Daoy (cell line): ENCODE results near the gene IL11RA. TPM values are rescaled to one million over a fixed set of nuclear protein-coding genes. Genes with fewer than 3 reads are reported as not detected.
"Not testable (repeated sequence)": the region's sequence is repeated elsewhere in the genome, so short reads cannot be mapped to it uniquely, and the experiment has no call there.

ENCODE experiments used
- DNase-seq: peaks from one replicate; pipeline ENCODE4 v3.0.0-alpha.2; 2015; ENCODE audit warnings: low read depth
- total RNA-seq: library from RNA; depleted of rRNA; stranded (reverse); fragments of >200 nt; shearing (Covaris generic); gene quantifications from 2 replicates; pipeline ENCODE4 v1.2.3, GENCODE V29; 2014

IL11RA gene
- total RNA-seq, 1 experiment from 2014 or later: 6.1 TPM

DNA sequence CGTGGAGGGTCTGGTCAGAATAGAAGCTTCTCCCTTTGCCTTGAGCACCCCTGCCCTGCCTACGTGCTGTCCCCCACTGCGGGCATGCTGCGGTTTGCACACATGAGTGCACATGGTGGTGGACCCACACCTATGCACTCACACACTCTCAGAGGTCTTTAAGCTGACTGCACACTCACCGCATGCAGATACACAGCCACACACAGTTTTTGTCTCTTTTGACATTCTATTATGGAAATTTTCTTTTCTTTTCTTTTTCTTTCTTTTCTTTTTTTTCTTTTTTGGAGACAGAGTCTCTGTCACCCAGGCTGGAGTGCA lies 22.5 kb upstream of the IL11RA start:
- DNase-seq: no peak

DNA sequence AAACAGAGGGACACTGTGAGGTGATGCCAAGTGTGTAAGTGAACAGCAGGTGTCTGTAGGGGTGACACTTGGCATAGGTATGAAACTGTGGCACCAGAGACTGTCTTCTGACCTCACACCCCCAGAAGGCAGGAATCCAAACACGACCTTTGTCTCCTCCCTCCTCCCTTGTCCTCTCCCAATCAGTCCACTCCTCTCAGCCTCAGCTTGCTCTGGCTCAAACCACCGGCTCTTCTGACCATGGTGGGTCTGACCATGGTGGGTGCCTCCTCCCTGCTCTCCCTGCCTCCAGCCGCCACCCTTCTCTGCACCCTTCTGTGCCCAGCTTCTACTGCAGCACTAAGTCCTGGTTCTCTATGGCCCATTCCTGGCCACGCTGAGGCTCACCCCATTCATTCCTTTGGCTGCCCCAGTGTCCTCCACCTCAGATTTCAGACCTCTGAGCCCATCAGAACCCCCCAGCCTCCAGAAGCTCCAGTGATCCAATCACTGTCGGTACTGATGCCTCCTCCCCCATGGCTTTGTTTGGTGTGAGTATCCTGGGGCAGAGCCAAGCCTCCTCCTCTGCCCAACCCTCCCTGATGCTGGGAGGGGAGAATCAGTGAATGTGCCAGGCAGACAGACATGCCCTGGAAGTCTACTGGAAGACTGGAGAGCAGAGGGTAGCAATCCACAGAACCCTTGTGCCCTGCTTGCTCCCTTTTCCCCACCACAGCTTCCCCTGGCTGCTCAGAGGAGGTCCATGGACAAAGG lies 21.4 kb upstream of the IL11RA start:
- no peak for DNase-seq

DNA sequence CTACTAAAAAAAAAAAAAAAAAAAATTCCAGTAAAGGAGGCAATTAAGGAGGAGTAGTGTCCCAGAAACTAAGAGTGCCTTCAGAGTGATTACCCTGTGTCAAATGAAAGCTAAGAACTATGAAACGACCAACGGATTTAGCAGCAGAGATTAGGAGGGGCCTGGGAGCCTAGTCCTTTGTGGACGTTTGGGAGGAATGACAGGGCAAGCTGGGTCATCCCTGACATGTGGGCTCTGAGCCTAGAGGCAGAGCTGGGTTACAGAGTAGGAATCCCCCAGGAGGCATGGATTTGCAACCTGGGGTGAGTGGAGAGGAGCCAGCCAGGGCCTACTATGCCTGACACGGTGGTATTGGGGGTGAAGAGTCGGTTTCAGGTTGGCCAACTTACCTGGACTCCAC lies 18.8 kb upstream of the IL11RA start:
- DNase-seq: no peak

GRCh38 chr9:34633851-34634550 lies 18.0 kb upstream of the IL11RA start:
- peak; percentile 68 for DNase-seq

DNA sequence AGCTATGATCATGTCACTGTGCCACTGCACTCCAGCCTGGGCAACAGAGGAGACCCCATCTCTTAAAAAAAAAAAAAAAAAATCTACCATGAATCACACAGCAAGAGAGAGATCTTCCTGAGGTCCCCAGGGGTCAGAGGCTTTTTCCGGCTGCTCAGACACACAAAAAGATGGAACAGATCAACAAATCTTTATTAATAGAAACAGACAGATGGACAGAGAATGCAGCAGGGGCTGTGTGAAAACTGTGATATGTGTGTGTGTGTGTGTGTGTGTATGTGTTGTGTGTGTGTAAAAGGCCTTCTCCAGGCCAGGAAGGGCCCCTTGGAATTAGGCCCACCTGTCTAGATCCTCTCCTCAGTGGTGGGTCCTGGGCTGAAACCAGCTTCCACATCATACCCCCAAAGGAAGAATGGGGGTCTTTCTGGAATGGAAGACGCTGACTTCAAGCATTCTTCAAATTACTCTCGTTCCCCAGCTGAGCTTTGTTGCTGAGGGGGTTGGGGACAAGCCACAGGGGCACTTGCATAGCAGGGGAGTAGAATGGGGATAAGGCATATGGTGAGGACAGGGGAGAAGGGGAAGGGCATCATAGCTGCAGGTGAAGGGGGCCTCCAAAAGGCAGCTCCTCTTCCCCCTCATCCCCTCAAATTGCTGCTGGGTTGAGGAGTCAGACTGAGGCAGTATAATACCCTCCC lies 17.3 kb upstream of the IL11RA start:
- DNase-seq: no peak

DNA sequence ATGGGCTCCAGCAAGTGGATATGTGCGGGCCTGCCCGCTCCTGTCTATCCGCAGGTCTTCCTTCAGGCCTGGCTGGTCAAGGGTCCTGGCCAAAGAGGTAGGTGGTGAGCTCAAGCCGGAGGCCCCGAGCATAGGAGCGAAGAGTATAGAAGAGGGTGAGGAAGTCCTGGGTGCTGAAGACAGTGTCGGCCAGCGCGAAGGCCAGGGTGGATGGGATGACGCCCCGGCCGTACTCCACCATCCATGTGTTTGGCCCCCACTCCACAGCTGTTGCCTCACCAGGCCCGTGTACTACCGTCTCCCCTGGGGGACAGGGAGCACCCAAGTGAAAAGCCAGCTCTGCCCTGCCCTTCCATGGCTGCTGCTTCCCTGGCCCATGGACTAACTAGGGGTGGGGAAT lies 16.4 kb upstream of the IL11RA start:
- DNase-seq: no peak

GRCh38 chr9:34636791-34637355 lies 15.1 kb upstream of the IL11RA start:
- DNase-seq: no peak

DNA sequence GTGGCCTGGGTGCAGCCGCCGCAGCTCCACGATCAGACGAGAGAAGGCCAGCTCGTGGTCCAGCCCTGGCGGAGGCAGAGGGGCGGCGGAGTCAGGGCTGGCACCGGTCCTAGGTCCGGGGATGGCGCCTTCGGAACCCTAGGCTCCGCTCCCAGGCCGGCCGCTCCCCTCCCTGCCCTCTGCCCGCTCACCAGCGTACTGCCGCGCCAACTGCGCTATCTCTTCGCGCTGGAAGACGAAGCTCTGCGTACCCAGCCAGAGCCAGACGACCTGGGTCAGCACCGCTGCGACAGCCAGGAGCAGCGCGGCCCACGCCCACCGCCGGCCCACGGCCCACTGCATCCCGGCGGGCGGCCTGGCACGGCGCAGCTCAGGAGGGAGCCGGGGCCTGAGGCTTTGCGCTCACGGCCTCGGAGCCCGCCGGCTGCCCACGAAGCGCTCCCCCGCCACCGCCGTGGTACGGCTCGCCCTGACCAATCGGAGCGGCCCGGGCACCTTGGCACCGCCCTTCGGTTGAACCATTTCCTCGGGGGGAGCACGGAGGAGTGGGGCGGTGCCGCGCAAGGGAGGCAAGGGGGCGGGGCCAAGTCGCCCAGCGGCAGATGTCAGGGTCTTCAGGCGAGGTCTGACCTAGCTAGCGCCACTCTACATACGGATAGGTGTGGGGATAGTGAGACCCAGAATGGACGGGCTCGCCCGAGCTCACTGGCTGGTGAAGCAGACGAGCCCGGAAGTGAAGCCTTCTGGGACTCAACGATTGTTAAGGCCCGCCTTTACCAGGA lies 14.4 kb upstream of the IL11RA start, which contains the start of gene SIGMAR1:
Gene SIGMAR1 (minus strand): TSS at position 432 of the 782 bp plus-strand sequence. CDS start 90 bp downstream, at position 342.
- peak; percentile 96 for DNase-seq

GRCh38 chr9:34638138-34638445 lies 13.9 kb upstream of the IL11RA start:
- DNase-seq: no peak

- not testable (repeated sequence) for DNase-seq
Observed at GRCh38 chr9:34639322-34639721, 12.7 kb upstream of the IL11RA start.

DNA sequence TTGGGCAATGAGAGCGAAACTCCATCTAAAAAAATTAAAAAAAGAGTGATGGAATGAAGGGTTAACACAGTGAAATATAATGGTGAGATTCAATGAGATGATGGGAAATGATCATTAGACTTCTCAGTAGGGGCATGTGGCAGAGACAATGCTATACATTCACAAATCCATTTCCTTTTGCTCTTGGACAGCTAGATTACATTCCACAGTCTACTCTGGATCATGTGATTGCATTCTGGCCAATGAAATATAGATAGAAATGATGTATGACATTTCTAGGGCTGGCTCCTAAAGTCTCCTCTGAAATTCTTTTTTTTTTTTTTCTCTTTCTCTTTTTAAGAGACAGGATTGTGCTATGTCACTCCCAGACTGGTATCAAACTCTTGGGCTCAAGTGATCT lies 9.3 kb upstream of the IL11RA start:
- no peak for DNase-seq

DNA sequence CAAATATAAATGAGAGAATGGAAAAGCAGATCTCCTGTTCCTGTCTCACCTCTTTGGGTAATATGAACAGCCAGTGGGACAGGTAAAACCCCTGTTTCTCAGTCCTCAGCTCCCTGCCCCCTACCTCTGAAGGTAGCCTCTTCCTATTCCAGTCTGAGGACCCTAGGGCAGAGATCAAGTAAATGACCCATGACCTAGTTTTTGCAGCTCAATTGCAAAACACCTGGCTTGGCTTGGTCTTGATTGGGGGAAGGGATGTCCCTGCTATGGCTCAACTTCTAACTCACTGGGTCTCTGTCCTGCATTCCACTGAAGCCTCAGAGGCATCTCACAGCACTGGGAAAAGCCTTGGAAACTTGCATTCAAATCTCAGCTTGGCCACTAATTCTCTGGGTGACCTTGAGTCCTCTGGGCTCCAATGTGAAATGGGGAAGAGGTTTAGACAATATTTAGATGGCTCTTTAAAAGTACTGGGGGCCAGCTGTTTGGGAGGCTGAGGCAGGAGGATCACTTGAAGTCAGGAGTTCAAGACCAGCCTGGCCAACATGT lies 7.1 kb upstream of the IL11RA start:
- DNase-seq: no peak

DNA sequence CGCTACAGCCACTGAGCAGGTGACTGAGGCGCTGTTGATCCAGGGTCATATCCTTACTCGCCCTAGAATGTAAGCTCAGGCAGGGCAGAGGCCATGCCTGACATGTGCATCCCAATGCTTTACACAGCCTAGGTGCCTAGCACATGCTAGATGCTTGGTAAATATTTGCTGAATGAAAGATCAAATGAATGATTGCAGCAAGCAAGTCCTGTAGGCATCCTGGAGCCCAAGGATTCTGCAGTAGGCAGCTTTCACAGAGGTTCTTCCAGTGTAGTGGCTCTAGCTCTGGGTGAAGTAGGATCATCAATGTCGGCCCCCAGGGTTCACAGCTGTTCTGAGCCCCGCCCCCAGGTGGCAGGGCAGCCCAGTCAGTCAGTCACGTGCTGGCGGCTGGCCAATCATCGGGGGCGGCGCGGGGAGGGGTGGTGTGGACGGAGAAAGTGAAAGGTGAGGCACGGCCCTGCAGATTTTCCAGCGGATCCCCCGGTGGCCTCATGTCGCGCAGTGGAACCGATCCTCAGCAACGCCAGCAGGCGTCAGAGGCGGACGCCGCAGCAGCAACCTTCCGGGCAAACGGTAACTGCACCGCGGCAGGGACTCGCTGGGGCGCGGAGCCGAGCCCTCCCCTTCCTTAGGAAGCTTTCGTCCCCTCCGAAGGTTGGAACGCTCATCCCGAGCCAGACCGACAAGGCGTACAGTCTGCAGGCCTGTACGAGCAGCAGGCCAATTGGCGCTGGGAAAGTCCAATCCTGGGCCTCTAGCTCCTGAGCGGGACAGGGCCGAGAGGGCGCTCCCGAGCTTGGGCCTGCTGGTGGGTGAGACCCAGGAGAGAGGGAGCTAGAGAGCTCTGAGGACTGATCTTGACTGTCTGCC lies 5.5 kb upstream of the IL11RA start, which contains the start of gene GALT:
Gene GALT (plus strand): TSS at position 465 of the 873 bp plus-strand sequence. CDS start 30 bp downstream, at position 495.
- DNase-seq: peak; percentile 97

- DNase-seq: no peak
Observed at GRCh38 chr9:34647084-34647403, 4.9 kb upstream of the IL11RA start.

DNA sequence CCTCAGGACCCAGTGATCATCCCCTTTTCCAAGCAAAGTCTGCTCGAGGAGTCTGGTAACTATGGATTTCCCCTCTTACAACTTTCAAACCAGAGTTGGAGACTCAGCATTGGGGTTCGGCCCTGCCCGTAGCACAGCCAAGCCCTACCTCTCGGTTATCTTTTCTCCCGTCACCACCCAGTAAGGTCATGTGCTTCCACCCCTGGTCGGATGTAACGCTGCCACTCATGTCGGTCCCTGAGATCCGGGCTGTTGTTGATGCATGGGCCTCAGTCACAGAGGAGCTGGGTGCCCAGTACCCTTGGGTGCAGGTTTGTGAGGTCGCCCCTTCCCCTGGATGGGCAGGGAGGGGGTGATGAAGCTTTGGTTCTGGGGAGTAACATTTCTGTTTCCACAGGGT lies 4.3 kb upstream of the IL11RA start:
- DNase-seq: no peak

DNA sequence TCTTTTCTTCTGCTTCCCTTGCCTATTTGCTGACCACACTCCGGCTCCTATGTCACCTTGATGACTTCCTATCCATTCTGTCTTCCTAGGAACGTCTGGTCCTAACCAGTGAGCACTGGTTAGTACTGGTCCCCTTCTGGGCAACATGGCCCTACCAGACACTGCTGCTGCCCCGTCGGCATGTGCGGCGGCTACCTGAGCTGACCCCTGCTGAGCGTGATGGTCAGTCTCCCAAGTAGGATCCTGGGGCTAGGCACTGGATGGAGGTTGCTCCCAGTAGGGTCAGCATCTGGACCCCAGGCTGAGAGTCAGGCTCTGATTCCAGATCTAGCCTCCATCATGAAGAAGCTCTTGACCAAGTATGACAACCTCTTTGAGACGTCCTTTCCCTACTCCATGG lies 3.3 kb upstream of the IL11RA start:
- DNase-seq: no peak

DNA sequence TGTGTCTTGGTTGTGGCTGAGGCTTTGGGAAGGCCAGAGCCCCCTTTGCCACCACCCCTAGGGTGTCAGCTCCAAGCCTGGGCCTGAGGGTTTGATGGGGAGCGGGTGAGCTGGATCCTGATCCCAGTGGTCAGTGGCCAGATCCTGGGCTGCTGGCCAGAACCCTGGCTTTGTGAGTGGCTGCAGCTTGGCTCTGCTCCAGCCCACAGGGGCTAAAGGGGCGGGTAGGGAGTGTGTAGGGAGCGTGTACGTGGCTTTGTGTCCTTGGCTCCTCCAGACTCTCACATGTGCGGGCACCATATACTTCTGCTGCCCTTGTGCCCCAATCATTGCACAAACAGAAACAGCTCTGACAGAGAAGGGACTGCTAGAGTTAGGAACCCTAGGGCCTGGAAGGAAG lies 1.2 kb upstream of the IL11RA start:
- DNase-seq: no peak

GRCh38 chr9:34651321-34651720 lies 664 bp upstream of the IL11RA start:
- no peak for DNase-seq

GRCh38 chr9:34652602-34653000 lies 616 bp downstream of the IL11RA start:
- no peak for DNase-seq
